NCI-H524 (cell line): ENCODE data around the gene CREG1.
A peak's percentile ranks its signal among the peaks of the same experiment; 100 is the strongest.
"Not testable (repeated sequence)": the region's sequence is repeated elsewhere in the genome, so short reads cannot be mapped to it uniquely, and the experiment has no call there.

ENCODE experiments used
- DNase-seq, 2 experiments: peaks; one replicate each; lab custom pipeline; 2025; lab: John Stamatoyannopoulos, UW

The CREG1 gene

DNA sequence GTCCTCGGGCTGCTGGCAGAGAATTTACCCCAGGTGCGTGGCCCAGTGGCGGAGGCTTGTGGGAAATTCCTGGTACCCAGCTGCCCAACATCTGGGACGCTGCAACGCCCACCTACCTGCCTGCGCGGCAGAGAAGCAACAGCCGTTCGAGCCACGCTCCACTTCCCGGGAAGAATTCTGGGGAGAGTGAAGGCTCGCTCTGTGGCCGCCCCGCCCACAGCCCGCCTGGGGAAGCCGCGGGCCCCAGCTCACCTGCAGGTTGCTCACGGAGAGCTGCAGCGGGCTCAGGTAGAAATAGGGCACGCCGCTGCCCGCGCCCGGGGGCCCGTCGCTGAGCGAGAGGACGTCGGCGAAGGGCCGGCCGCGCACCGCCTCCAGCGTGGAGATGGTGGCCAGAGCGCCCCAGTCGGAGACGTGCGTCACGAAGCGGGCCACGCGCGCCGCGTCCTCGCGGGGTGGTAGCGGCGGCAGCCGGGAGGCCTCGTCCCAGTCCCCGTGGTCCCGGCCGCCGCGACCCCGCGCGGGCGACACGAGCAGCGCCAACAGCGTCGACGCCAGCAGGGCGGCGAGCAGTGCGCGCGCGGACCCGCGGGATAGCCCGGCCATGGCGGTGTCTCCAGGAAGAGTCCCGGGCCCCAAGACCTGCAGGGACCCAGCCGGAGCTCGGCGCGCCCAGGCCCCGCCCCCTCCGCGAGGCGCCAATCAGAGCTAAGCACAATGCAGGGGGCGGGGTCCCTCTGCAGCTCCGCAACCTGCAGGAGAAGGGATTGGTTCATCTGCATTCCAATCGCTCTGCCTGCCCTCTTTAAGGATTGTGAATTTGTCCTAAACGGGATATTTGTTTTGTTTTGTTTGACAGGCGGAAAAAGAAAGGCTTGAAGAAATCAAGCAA is at the start of gene CREG1:
TSS of gene CREG1 (minus strand) at position 627 of the 892 bp plus-strand sequence.
- peak; percentile 69 to 87 for DNase-seq

DNA sequence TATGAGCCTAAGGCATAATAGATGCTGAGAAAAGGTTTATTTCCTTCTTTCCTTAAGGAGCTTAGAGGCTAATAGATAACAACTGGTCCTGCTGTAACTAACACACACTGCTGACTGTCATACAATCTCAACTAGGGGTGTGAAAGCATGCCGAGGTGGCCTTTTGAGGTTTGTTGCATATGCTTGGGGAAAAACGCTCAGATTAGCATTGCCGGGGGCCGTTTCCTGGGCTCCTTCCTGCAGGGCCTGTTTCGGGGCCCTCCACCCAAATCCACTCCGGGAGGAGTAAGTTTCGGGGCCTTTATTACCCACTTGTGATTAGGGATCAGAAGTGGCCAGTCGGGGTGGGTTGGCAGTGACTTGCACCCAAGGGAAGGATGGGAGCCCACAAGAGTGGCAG is 49.3 kb upstream of the CREG1 start:
- DNase-seq, result no peak

DNA sequence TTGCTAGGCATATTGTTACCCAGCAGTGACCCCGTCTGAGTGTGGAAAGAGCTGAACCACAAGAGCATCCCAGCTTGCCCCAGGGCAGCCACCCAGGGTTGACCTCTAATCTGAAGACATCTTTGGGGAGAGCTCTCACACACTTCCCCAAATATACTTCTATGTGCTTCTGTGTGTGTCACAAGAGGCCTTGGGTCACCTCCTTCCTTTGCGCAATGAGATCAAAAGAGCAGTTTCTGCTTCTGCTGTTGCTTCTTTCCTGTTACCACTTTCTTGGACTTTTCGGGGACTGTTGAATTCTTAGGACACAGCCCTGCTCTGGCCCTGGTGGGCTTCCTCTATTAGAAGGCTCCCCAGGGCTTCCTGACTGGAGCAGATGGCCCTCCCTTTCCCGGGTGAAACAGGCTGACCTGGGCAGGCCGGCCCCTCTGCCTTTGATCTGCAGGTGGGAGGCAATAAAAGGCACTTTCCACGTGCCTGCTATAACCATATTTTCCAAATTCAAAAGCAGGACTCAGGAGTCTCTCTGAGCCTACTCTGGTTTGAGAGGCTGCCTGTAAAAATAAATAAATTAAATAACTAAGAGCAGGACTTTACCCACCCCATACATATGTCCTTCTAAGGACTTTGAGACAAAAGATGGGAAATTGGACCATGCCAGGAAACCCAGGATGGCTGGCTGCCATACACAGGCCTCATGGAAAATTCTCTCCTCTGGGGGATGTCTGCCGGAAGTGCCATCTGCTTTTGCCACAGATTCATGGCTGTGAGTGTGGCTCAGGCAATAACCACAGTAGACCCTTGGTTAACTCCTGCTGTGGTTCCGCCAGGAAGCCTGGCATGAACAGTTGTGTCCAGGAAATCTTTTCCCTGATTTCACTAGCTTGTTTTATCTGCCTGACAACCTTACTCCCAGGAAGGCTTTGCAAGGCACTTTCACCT is 48.2 kb upstream of the CREG1 start:
- no peak for DNase-seq

DNA sequence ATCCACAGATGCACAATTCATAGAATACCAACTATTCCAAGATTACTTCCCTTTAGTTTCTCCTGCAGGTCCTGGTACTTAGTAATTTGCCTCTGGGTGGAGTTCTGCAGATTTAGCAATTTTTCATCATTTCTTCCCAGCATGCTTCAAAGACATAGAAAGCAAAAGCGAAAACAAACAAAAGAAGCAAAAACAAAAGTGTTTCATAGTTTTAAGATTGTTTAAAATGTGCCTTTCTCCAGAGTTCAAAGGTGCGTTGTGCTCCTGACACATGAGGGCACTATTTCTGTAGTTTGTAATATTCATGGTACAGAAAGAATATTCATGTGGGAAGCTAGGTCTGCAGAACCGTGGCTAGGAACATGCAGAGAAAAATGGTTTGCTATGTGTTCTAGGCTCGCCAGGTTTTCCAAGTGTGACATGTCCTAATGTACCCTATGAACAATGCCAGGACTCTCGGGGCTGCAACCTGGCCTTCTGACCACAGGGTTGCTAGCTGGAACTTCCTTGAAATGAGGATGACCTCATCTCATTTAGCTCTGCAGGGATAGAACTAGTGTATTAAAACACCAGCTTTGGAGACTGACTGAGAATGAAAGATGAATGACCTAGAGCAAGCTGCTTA is 46.5 kb upstream of the CREG1 start:
- DNase-seq, result peak in 1 of 2 experiments; percentile 26

DNA sequence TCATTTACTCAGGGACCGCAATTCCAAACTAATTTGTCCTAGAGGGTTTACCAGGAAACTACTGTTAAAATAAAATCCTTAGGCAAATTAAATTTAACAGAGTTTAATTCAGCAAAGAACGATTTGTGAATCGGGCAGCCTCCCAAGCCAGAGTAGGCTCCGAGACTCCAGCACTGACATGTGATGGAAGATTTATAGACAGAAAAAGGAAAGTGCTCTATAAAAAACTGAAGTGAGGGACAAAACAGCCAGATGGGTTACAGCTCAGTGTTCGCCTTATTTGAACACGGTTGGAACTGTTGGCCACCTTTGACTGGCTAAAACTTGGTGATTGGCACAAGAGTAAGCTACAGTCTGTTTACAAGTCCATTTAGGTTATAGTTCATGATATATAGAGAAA is 41.3 kb upstream of the CREG1 start:
- DNase-seq, result no peak

DNA sequence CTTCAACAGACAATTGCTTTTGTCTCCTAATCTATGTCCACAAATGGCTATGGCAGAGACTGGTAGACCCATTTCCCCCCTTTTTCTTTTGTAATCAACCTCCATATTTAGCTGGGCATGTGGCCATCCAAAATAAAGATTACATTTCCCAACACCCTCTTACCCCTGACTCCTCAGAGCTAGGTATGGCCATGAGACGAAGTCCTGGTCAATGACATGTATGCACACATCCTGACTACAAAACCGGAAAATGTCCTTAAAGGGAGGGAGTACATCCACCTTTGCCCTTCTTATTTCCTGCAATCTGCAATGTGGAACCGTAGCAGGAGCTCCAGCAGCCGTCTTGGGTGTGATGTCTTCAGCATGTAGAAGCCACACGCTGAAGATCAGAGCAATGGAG is 40.3 kb upstream of the CREG1 start:
- no peak for DNase-seq

DNA sequence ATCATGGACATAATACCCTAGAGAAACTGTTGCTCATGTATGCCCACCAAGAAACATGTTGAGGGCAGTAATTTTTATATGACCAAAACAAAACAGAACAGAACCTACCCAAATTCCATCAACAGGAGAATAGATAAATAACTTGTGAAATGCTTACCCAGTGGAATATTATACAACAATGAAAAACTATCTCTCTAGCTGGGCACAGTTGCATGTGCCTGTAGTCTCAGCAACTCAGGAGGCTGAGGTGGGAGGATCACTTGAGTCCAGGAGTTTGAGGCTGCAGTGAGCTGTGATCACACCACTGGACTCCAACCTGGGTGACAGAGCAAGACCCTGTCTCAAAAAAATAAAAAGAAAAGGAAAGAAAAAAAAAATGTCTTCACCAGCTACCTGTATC is 38.9 kb upstream of the CREG1 start:
- no peak for DNase-seq

DNA sequence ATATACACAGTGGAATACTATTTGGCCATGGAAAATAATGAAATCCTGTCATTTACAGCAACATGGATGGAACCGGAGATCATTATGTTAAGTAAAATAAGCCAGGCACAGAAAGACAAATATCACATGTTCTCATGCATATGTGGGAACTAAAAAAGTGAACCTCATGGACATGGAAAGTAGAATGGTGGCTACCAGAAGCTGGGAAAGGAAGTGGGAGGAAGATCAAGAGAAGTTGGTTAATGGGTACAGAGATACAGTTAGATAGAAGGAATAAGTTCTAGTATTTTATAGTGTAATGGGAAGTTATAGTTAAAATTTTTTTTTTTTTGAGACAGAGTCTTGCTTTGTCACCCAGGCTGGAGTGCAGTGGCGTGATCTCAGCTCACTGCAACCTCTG is 34.8 kb upstream of the CREG1 start:
- no peak for DNase-seq

DNA sequence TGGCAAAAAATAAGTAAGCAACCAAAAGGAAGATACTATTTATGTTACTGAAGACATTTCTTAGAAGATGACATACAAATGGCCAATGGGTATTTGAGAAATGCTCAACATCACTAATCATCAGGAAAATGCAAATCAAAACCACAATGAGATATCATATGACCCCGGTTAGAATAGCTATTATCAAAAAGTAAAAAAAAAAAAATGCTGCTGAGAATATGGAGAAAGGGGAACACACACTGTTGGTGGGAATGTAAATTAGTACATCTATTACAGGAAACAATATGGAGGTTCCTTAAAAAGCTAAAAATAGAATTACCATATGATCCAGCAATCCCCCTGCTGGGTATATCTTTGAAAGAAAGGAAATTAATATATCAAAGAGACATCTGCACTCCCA is 34.3 kb upstream of the CREG1 start:
- DNase-seq, result no peak

DNA sequence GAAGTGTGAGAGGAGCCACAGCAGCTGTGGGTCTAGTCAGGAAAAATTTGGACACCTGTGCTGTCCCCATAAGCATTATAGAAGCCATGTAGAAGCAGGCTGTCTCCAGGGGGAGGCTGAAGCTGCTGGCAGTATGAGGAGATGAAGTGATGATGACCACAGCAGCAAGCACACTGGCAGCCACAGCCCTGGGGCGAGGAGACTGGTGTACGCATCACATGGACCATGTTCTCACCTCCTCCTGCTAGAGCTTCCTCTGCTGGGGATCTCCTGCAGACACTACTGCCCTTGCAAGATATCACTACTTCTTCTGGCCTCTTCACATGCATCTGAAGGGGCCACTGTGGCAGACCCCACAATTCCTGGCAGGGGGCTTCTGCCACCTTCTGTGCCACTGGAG is 33.8 kb upstream of the CREG1 start:
- no peak for DNase-seq

DNA sequence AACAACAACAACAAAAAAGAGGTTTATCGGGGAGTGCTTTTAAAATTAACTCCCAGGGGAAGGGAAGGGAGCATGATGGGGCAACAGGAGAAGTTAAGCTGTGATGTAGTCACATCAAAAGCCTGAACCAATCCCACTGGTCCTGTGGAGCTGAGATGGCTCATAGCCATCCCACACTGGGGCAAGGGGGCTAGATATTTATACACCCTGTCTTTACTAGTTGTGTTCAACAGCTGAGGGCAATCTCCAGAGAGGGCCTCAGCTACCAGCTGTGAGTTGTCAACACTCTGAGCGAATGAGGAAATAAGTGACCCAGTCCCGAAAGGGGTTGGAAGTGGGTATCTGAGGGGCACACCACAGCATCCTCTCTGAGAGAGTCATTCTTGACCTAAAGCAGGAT is 31.0 kb upstream of the CREG1 start:
- no peak for DNase-seq

DNA sequence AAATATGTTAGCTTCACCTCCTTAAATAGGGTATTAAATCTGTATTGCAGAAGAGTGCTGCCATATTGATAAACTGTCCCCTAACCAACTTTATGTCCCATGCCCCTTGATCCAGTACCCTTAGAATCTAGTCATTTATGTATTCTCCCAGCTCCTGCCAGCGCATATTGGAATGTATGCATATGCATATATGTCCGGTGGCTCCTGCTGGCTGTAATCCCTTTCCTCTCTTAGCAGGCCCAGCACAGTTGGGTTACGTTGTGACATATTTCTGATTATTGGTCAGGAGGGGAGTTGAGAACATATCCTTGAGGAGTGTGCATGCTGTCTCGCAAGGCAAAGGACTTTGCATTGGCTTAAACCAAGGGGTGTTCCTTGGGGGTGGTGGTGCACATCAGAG is 29.2 kb upstream of the CREG1 start:
- no peak for DNase-seq

DNA sequence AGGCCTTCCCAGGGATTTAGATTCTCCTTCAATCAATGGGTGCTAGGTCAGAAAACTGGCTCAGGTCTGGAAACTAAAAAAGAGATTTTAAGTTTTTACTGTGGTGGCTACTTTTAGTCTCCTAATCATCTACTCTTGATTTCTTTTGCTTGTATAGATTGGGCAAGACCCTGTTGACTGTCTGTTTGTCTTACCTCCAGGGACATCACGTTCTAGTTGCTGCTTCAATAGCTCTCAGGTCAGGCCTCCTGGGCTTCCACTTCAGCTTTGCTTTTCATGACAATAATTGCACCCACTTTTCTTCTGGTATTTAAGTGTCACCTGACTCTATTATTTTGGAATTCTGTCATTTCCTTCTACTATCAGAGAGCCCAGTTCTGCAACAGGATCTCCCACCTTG is 28.5 kb upstream of the CREG1 start:
- no peak for DNase-seq

DNA sequence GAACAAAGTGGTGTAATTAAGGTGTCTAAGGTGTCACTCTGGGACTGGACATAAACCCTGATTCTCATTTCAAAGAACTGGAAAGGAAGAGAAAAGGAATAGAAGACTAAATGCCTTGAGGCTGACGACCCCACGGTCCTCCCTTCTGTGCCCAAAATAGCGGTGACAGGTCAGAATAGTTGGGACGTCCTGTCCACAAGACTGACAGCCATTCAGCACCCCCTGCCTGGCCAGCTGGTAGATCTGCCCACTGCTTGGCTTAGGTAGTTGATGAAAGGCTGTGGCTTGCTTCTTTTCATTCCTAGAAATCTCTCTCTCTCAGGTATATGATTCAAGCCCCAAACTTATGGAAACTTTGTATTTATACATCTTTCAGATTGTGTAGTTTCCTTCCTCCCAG is 26.4 kb upstream of the CREG1 start:
- DNase-seq, result no peak

DNA sequence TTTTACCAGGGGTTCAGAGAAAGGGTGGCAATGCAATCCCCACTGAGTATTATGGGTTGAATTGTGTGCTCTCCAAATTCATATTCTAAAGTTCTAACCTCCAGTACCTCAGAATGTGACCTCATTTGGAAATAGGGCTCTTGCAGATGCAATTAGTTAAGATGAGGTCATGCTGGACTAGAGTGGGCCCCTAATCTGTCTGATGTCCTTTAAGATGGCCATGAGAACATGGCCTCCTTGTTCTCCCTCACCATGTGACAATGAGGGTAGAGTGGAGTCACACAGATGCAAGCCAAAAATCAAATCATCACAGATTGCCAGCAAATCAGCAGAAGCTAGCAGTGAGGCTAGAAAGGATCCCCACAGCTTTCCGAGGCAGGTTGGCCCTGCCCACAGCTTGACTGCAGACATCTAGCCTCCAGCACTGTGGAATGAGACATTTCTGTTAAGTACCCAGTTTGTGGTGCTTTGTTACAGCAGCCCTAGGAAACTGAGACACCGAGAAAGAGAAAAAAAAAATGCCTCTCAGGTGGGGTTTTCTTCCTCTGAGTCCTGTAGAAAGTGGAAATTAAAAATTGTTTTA is 25.5 kb upstream of the CREG1 start:
- DNase-seq, result no peak

DNA sequence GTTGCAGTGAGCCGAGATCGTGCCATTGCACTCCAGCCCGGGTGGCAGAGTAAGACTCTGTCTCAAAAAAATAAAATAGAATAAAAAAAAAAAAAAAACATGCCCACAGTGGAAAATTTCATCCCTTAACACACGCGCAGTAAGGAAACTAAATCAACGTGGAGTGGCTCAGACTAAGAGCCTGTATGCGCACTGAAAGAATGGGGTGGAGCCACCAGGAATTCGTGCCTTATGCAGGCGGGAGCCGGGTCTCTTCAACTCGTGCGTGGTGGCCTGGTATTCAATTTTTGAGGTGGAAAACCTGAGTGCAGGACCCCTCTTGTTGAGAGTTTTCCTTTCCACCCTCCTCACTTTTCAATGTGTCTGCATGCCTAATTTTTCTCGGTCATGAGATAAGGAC is 22.1 kb upstream of the CREG1 start:
- no peak for DNase-seq

DNA sequence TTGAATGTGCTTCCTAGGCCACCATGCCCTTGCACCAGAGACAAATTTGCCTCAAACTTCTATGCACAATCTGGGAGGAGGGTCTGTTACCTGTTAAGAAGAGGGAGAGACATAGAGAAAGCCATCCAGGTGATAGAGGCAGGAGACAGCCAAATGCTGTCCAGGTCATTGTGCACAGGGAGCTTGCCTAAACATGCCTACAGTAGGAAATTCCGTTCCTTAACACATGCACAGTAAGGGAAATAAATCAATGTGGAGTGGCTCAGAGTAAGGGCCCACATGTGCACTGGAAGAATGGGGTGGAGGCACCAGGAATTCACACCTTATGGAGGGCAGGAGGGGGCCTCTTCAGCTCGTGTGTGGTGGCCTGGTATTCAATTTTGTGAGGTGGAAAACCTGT is 19.5 kb upstream of the CREG1 start:
- no peak for DNase-seq

DNA sequence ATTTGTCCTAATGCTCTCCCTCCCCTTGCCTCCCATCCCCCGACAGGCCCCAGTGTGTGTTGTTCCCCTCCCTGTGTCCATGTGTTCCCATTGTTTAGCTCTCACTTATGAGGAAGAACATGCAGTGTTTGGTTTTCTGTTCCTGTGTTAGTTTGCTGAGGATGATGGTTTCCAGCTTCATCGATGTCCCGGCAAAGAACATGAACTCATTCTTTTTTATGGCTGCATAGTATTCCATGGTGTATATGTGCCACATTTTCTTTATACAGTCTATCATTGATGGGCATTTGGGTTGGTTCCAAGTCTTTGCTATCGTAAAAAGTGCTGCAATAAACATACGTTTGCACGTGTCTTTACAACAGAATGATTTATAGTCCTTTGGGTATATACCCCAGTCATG is 17.1 kb upstream of the CREG1 start:
- DNase-seq, result not testable (repeated sequence)

DNA sequence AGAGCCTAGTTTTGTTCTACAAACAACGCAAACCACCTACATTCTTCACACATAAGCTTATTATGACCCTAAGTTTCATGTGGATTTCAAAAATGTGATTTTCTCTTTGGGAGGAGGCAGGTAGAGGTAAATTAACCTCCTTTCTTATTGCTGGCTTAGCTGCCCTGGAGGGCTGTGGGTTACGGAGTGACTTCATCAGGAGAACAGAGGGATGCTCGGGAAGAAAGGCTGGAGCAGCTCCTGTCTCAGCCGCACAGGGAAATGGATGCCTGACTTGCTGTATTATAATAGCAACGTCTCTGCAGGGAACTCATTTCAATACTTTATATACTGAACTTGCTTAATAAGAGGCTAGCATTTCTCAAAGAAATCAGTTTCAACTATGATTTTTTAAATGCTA is 14.1 kb upstream of the CREG1 start:
- DNase-seq, result no peak

DNA sequence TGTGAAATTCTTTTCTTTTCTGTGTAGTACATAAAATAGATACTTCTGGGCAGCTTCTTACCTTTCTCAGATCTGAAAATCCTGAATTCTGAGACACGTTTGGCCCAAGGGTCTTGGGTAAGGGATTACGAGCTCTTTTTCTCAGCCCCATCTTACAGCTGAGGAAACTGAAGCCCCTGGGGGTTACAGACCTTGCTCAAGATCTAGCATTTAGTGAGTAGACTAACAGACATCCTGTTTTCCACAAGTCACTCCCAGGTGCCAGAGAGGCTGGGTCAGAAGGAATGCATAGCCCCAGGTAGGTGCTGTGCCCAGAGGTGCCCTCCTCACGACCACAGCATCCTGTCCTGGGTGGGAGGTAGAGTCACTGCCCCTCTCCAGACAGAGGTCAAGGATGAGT is 13.2 kb upstream of the CREG1 start:
- no peak for DNase-seq

DNA sequence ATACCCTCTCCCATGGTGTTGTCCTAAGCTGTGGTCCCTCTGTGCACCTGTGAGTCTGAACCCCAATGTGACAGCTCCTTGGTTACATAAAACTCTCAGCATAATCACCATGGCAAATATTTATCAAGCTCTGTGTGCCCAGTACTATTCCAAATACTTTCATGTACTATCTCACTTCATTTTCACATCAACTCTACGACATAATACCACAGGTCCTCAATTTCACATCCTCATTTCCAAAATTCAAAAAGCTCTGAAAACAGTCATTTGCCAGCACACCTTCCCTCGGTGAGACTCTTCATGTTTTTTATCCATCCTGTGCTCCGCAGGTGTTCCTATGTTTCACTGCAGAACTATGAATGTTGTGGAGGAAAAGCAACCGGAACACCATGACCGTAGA is 12.4 kb upstream of the CREG1 start:
- DNase-seq, result no peak

DNA sequence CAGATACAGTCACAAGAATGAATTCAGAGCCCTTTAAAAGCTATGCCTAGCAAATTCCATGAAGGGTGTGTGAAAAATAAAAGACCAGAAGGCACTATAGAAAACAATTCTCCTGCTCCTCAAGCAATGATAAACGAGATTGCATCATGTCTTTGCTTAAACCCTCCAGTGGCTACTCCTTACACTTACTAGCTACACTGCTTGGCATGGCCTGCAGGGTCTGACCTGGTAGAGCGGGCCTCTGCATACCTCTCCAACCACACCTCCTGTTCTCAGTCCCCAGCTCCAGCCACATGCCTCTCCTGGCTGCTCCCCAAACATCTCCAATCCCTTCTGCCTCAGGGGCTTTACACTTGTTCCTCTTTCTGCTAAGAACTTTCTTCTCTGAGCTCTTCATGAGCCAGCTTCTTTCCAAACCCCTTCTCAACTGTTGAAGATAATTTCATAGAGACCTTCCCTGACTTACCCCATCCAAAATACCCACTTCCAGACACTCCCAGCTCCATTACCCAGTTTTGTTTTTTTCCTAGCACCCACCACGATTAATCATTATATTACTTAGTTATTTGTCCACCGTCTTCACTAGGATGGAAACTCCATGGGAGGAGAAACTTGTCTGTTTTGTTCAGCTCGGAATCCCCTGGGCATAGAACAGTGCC is 11.2 kb upstream of the CREG1 start:
- DNase-seq, result no peak
